GM23338 (cell line): ENCODE data around the gene BTBD19. TPM values are rescaled to one million over a fixed set of nuclear protein-coding genes. Genes with fewer than 3 reads are reported as not detected.

Experiments used
- ATAC-seq: fragments of 200-7000 bp; cut with Tn5 transposase; 3 replicates; pipeline ENCODE4 v1.9.1; 2020
- DNase-seq: peaks from one replicate; pipeline ENCODE4 v3.0.0-alpha.2; 2015; ENCODE audit warnings: low spot score
- H2AFZ ChIP-seq: fragments of 200-600 bp; sonication (generic); 2 replicates; pipeline ENCODE4 v1.8.0; 2016; ENCODE audit warnings: antibody characterized with exemption, mild to moderate bottlenecking, moderate library complexity
- H3F3A ChIP-seq: fragments of 200-600 bp; sonication (generic); replicated peaks from 2 replicates; pipeline ENCODE4 v1.8.0; 2017; ENCODE audit warnings: antibody characterized with exemption, mixed run types, low read depth
- H3K27ac ChIP-seq: fragments of 200-600 bp; sonication (generic); 2 replicates; pipeline ENCODE4 v1.6.1; 2016; ENCODE audit warnings: low read depth
- H3K27me3 ChIP-seq: fragments of 200-600 bp; sonication (generic); 2 replicates; pipeline ENCODE4 v1.8.0; 2016; ENCODE audit warnings: mild to moderate bottlenecking, mixed run types, moderate library complexity; ENCODE audit not compliant: insufficient read depth
- H3K36me3 ChIP-seq: fragments of 200-600 bp; sonication (generic); 2 replicates; pipeline ENCODE4 v1.8.0; 2016; ENCODE audit warnings: mild to moderate bottlenecking; ENCODE audit not compliant: insufficient read depth
- H3K4me1 ChIP-seq: fragments of 200-600 bp; sonication (generic); 2 replicates; pipeline ENCODE4 v1.8.0; 2016; ENCODE audit warnings: mild to moderate bottlenecking, moderate library complexity; ENCODE audit not compliant: insufficient read depth
- H3K4me2 ChIP-seq: fragments of 200-600 bp; sonication (generic); 2 replicates; pipeline ENCODE4 v1.7.1; 2017; ENCODE audit warnings: mixed run types
- H3K4me3 ChIP-seq: fragments of 200-600 bp; sonication (generic); 2 replicates; pipeline ENCODE4 v1.6.1; 2016; ENCODE audit warnings: mixed run types
- H3K79me2 ChIP-seq: fragments of 200-600 bp; sonication (generic); replicated peaks from 2 replicates; pipeline ENCODE4 v1.8.0; 2017; ENCODE audit warnings: mild to moderate bottlenecking; ENCODE audit not compliant: insufficient read depth
- H3K9me2 ChIP-seq: fragments of 200-600 bp; sonication (generic); 2 replicates; pipeline ENCODE4 v1.8.0; 2017; ENCODE audit not compliant: insufficient read depth
- H4K20me1 ChIP-seq: fragments of 200-600 bp; sonication (generic); replicated peaks from 2 replicates; pipeline ENCODE4 v1.8.0; 2017; ENCODE audit warnings: mild to moderate bottlenecking; ENCODE audit not compliant: insufficient read depth
- H3K27ac Mint-ChIP-seq: 2 replicates; pipeline ENCODE4 v1.8.0; 2020; ENCODE audit warnings: inconsistent platforms, mild to moderate bottlenecking, moderate library complexity, mixed read lengths
- H3K27me3 Mint-ChIP-seq: 3 replicates; pipeline ENCODE4 v1.8.0; 2022; ENCODE audit warnings: low read depth, mild to moderate bottlenecking, moderate library complexity, mixed read lengths, inconsistent platforms; ENCODE audit not compliant: insufficient read depth, poor library complexity
- H3K36me3 Mint-ChIP-seq: 3 replicates; pipeline ENCODE4 v1.8.0; 2021; ENCODE audit warnings: low read depth, mild to moderate bottlenecking, inconsistent platforms, moderate library complexity, mixed read lengths
- H3K4me1 Mint-ChIP-seq: 3 replicates; pipeline ENCODE4 v1.8.0; 2020; ENCODE audit warnings: mild to moderate bottlenecking, inconsistent platforms, mixed read lengths
- H3K4me3 Mint-ChIP-seq: 3 replicates; pipeline ENCODE4 v1.8.0; 2021; ENCODE audit warnings: moderate library complexity, mild to moderate bottlenecking, inconsistent platforms, mixed read lengths
- H3K9me3 Mint-ChIP-seq: 3 replicates; pipeline ENCODE4 v1.8.0; 2020; ENCODE audit warnings: moderate library complexity, mild to moderate bottlenecking, inconsistent platforms, mixed read lengths
- CREB1 ChIP-seq: fragments of 250-450 bp; sonication (Bioruptor Pico); IDR thresholded peaks from 2 replicates; pipeline ENCODE4 v1.5.0; 2020; ENCODE audit warnings: low read depth, mild to moderate bottlenecking, moderate library complexity
- CTCF ChIP-seq, 2 experiments: fragments of 200-600 bp in 1 of 2; sonication (generic) in 1 of 2; conservative IDR thresholded peaks; 2 replicates each; pipeline versions ENCODE4 v1.5.1 to v1.6.1; 2016 to 2017; ENCODE audit warnings: antibody characterized with exemption in 2 of 2, low read depth in 2 of 2, mild to moderate bottlenecking in 2 of 2, moderate library complexity in 1 of 2
- ETS1 ChIP-seq: IDR thresholded peaks from 2 replicates; pipeline ENCODE4 v1.6.1; 2016; ENCODE audit warnings: antibody characterized with exemption
- EZH2 ChIP-seq: fragments of 200-600 bp; sonication (generic); IDR thresholded peaks from one replicate; pipeline ENCODE4 v1.8.0; 2017; ENCODE audit warnings: antibody characterized with exemption, mild to moderate bottlenecking, low read depth; ENCODE audit not compliant: unreplicated experiment
- EZH2phosphoT487 ChIP-seq: fragments of 200-600 bp; sonication (generic); IDR thresholded peaks from one replicate; pipeline ENCODE4 v1.8.1; 2018; ENCODE audit warnings: antibody characterized with exemption; ENCODE audit not compliant: unreplicated experiment
- JUNB ChIP-seq: IDR thresholded peaks from one replicate; pipeline ENCODE4 v1.6.1; 2016; ENCODE audit warnings: antibody characterized with exemption; ENCODE audit not compliant: unreplicated experiment
- NANOG ChIP-seq: IDR thresholded peaks from 2 replicates; pipeline ENCODE4 v1.6.1; 2016; ENCODE audit warnings: antibody characterized with exemption, borderline replicate concordance
- POLR2AphosphoS5 ChIP-seq: IDR thresholded peaks from 2 replicates; pipeline ENCODE4 v1.6.1; 2016; ENCODE audit warnings: antibody characterized with exemption, low read depth
- REST ChIP-seq: IDR thresholded peaks from one replicate; pipeline ENCODE4 v1.6.1; 2018; ENCODE audit warnings: antibody characterized with exemption; ENCODE audit not compliant: unreplicated experiment
- STAT1 ChIP-seq: IDR thresholded peaks from one replicate; pipeline ENCODE4 v1.6.1; 2016; ENCODE audit warnings: antibody characterized with exemption; ENCODE audit not compliant: unreplicated experiment
- ZNF114 ChIP-seq: fragments of 250-450 bp; sonication (Bioruptor Pico); IDR thresholded peaks from 2 replicates; pipeline ENCODE4 v1.5.0; 2020; ENCODE audit warnings: mild to moderate bottlenecking, moderate library complexity
- ZNF331 ChIP-seq: fragments of 250-450 bp; sonication (Bioruptor Pico); IDR thresholded peaks from 2 replicates; pipeline ENCODE4 v1.5.0; 2020; ENCODE audit warnings: low read depth, mild to moderate bottlenecking, moderate library complexity
- ZNF462 ChIP-seq: fragments of 250-450 bp; sonication (Bioruptor Pico); IDR thresholded peaks from 2 replicates; pipeline ENCODE4 v1.5.0; 2020; ENCODE audit warnings: mild to moderate bottlenecking, moderate library complexity
- polyA plus RNA-seq: library from polyadenylated mRNA; unstranded; fragments of >200 nt; fragmentation: Nextera tagmentation; extraction: Ambion mirVana; gene quantifications from 2 replicates; pipeline ENCODE4 v1.2.1, GENCODE V29; 2016
- total RNA-seq: library from RNA; depleted of rRNA; stranded (reverse); fragments of >200 nt; shearing (Covaris generic); gene quantifications from 2 replicates; pipeline ENCODE4 v1.2.3, GENCODE V29; 2014

The BTBD19 gene
- total and polyA plus RNA-seq, 2 experiments from 2014 or later = 0.37 to 0.66 TPM

GRCh38 chr1:44822131-44822701 lies 13.9 kb downstream of the BTBD19 start:
- DNase-seq (no peak), ATAC-seq (no peak)
- no peak for TF ChIP-seq EZH2phosphoT487
- TF ChIP-seq CREB1 (CRISPR knock-in tag) = no peak
- TF ChIP-seq REST = no peak
- TF ChIP-seq NANOG = no peak
- no peak for TF ChIP-seq ZNF462 (CRISPR knock-in tag)
- TF ChIP-seq ZNF331 (CRISPR knock-in tag) = no peak
- no peak for TF ChIP-seq STAT1
- TF ChIP-seq ZNF114 (CRISPR knock-in tag) = no peak
- TF ChIP-seq EZH2 = no peak
- no peak for TF ChIP-seq POLR2AphosphoS5
- TF ChIP-seq ETS1 = no peak
- TF ChIP-seq CTCF (conservative IDR thresholded peaks at IDR 0.05; ENCODE audit: low read depth in 2 of 2) = no peak
- no peak for TF ChIP-seq JUNB

More at GRCh38 chr1:44822131-44822701, 13.9 kb downstream of the BTBD19 start:
- Histone ChIP-seq H3K4me2 (no peak overlapping the region), H3K27ac (no peak overlapping the region), H3K36me3 (no peaks in the 10 kb centered on the region), H3K9me2 (no peaks in the 10 kb centered on the region), H3K4me1 (peaks cover 9% of the 10 kb centered on the region), H3K27me3 (no peaks in the 10 kb centered on the region), H3K4me3 (no peak overlapping the region), H3K79me2 (no peaks in the 10 kb centered on the region), H4K20me1 (no peaks in the 10 kb centered on the region), H2AFZ (no peak overlapping the region), H3F3A (0 out of 2 replicates have a peak, but pooled peaks cover 3% of the 10 kb centered on the region)
- Mint-ChIP-seq H3K27me3 (peaks cover 20% of the 10 kb centered on the region), H3K9me3 (no peaks in the 10 kb centered on the region), H3K36me3 (no peaks in the 10 kb centered on the region; the same call in 2 of the 3 replicates), H3K4me3 (no peak overlapping the region), H3K27ac (no peak overlapping the region), H3K4me1 (peaks cover 16% of the 10 kb centered on the region)
